Measurements from ENCODE around the gene SLC7A7.

The SLC7A7 gene

GRCh38 chr14:22835505-22835904 is 20.3 kb upstream of the SLC7A7 start:
- TF ChIP-seq CTCF (conservative IDR thresholded peaks at IDR 0.05), result no peak
- TF ChIP-seq ZFX (IDR thresholded peaks at IDR 0.05), result no peak
- H3K27ac ChIP-seq, result no peak overlapping the region

GRCh38 chr14:22830443-22831010 is 15.3 kb upstream of the SLC7A7 start:
- H3K27ac ChIP-seq, result peak overlapping the region; percentile 88
- TF ChIP-seq CTCF (conservative IDR thresholded peaks at IDR 0.05), result no peak
- TF ChIP-seq ZFX (IDR thresholded peaks at IDR 0.05), result no peak

GRCh38 chr14:22829661-22830442 is 14.6 kb upstream of the SLC7A7 start, which contains the start of gene MRPL52:
TSS of gene MRPL52 (plus strand) at chr14:22829887. CDS start at chr14:22829913, 26 bp downstream.
- no peak for TF ChIP-seq ZFX (IDR thresholded peaks at IDR 0.05)
- TF ChIP-seq CTCF (conservative IDR thresholded peaks at IDR 0.05), result no peak
- peak within 1 kb of the TSS; percentile 88 for H3K27ac ChIP-seq

DNA sequence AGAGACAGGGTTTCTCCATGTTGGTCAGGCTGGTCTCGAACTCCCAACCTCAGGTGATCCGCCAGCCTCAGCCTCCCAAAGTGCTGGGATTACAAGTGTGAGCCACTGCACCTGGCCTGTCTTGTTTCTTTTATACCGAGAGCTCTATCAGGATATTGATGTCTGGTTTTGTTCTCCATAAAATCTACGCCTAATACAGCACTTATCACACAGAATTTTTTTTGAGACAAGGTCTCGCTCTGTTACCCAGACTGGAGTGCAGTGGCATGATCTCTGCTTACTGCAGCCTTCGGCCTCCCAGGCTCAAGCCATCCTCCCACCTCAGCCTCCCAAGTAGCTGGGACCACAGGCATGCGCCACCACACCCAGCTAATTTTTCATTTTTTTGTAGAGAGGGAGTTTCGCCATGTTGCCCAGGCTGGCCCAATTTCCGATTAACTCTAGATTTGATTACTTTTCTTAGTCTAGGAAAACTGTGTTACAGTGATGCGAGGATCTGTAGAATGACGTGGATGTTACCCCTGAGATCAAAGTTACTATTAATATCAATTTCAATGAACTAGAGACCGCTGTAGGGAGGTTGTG is 13.9 kb upstream of the SLC7A7 start:
- H3K27ac ChIP-seq, result peak overlapping the region; percentile 88

- no peak overlapping the region for H3K27ac ChIP-seq
Measured at GRCh38 chr14:22824711-22825359, 9.6 kb upstream of the SLC7A7 start.

DNA sequence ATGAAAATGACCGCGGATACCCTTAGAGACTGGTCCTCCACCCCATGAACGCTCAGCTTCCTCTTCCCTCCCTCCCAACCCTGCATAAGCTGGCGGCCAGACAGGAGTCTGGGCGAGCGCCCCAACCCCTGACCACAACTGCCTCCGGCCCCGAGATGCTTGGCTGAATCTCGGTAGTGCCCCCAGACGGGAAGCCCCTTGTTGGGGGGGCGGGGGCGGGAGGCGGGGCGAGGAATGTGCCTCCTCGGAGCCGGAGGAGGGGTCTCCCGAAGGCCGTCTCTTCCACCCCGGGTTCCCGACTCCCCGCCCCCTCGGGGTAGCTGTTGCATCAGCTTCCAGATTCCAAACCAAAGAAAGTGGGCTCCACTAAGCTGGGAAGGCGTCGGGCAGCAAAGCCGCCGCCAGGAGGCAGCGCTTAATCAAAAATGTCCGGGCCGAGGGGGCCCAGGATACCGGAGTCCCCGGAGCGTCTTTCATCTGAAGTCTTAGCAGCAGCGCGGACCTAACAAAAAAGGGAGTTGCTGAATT is 7.4 kb upstream of the SLC7A7 start:
- no peak overlapping the region for H3K27ac ChIP-seq
- no peak for TF ChIP-seq ZFX (IDR thresholded peaks at IDR 0.05)
- peak; percentile 67 for TF ChIP-seq CTCF (conservative IDR thresholded peaks at IDR 0.05)

More at GRCh38 chr14:22824711-22825359, 9.6 kb upstream of the SLC7A7 start:
- TF ChIP-seq CTCF (conservative IDR thresholded peaks at IDR 0.05) (no peak), ZFX (IDR thresholded peaks at IDR 0.05) (no peak)

- TF ChIP-seq CTCF (conservative IDR thresholded peaks at IDR 0.05) (no peak), ZFX (IDR thresholded peaks at IDR 0.05) (no peak)
- H3K27ac ChIP-seq, result no peak overlapping the region
Measured at GRCh38 chr14:22822016-22822570, 6.9 kb upstream of the SLC7A7 start.
